SK-N-SH (cell line): ENCODE results near the gene MFAP4. TPM values are rescaled to one million over a fixed set of nuclear protein-coding genes. Genes with fewer than 3 reads are reported as not detected.

Experiments
- CTCF ChIA-PET: fragments of 300-600, 350-600 bp; formaldehyde crosslinking; extraction: SDS; loops from one replicate; lab custom pipeline; 2021; lab: Yijun Ruan, JAX
- POLR2A ChIA-PET: fragments of 350-600 bp; sonication (Branson Sonifier 250); formaldehyde crosslinking; extraction: SDS; loops from one replicate; lab custom pipeline; 2020; ENCODE audit warnings: antibody characterized with exemption, inconsistent platforms; lab: Yijun Ruan, JAX
- DNase-seq: peaks from one replicate; pipeline ENCODE4 v3.0.0; 2012
- H2AFZ ChIP-seq: fragments of 200-600 bp; sonication (generic); 2 replicates; pipeline ENCODE4 v1.8.1; 2016; ENCODE audit warnings: antibody characterized with exemption, mild to moderate bottlenecking, low read depth
- H3F3A ChIP-seq: fragments of 200-600 bp; sonication (generic); replicated peaks from 2 replicates; pipeline ENCODE3; 2016; ENCODE audit warnings: antibody characterized with exemption, mild to moderate bottlenecking; ENCODE audit not compliant: insufficient read depth
- H3K27ac ChIP-seq, 2 experiments: fragments of 200-500 bp in 1 of 2; fragments of 200-600 bp in 1 of 2; sonication (Bioruptor generic) in 1 of 2; sonication (generic), shearing (Covaris generic) in 1 of 2; 2 replicates each; pipeline versions ENCODE4 v1.5.1 to v1.6.1; 2014 to 2016; ENCODE audit warnings: low read depth in 2 of 2, inconsistent platforms in 1 of 2, low read length in 1 of 2, mild to moderate bottlenecking in 1 of 2, mixed read lengths in 1 of 2
- H3K27me3 ChIP-seq: fragments of 200-600 bp; sonication (generic), shearing (Covaris generic); 2 replicates; pipeline ENCODE4 v1.6.1; 2016; ENCODE audit warnings: mixed run types; ENCODE audit not compliant: insufficient read depth
- H3K36me3 ChIP-seq, 2 experiments: fragments of 200-500 bp in 1 of 2; fragments of 200-600 bp in 1 of 2; sonication (Bioruptor generic) in 1 of 2; sonication (generic) in 1 of 2; replicated peaks in 1 of 2; 2 replicates each; pipeline versions ENCODE3 to v1.5.1; 2014 to 2016; ENCODE audit warnings: low read length in 1 of 2, mild to moderate bottlenecking in 1 of 2; ENCODE audit not compliant: insufficient read depth in 2 of 2, control insufficient read depth in 1 of 2
- H3K4me1 ChIP-seq, 2 experiments: fragments of 200-500 bp in 1 of 2; fragments of 200-600 bp in 1 of 2; sonication (Bioruptor generic) in 1 of 2; sonication (generic), shearing (Covaris generic) in 1 of 2; 2 replicates each; pipeline versions ENCODE4 v1.5.1 to v1.6.1; 2014 to 2016; ENCODE audit warnings: low read depth in 1 of 2, low read length in 1 of 2, mixed run types in 1 of 2; ENCODE audit not compliant: insufficient read depth in 2 of 2, control insufficient read depth in 1 of 2
- H3K4me2 ChIP-seq: fragments of 200-600 bp; sonication (generic), shearing (Covaris generic); 2 replicates; pipeline ENCODE4 v1.6.1; 2017; ENCODE audit warnings: mixed run types
- H3K4me3 ChIP-seq, 2 experiments: fragments of 200-500 bp in 1 of 2; fragments of 200-600 bp in 1 of 2; sonication (Bioruptor generic) in 1 of 2; sonication (generic), shearing (Covaris generic) in 1 of 2; 2 replicates each; pipeline versions ENCODE4 v1.5.1 to v1.8.1; 2014 to 2016; ENCODE audit warnings: low read depth in 2 of 2, inconsistent platforms in 1 of 2, low read length in 1 of 2, mild to moderate bottlenecking in 1 of 2, mixed read lengths in 1 of 2, moderate library complexity in 1 of 2
- H3K79me2 ChIP-seq: fragments of 200-600 bp; sonication (generic); 2 replicates; pipeline ENCODE4 v1.8.1; 2017; ENCODE audit warnings: mild to moderate bottlenecking; ENCODE audit not compliant: insufficient read depth
- H3K9ac ChIP-seq: fragments of 200-600 bp; sonication (generic); 2 replicates; pipeline ENCODE4 v1.6.1; 2017; ENCODE audit warnings: mixed run types
- H3K9me2 ChIP-seq: fragments of 200-600 bp; sonication (generic); 2 replicates; pipeline ENCODE4 v1.6.1; 2017; ENCODE audit warnings: mixed run types
- H3K9me3 ChIP-seq: fragments of 200-600 bp; sonication (generic); 2 replicates; pipeline ENCODE4 v1.6.1; 2017; ENCODE audit warnings: mixed run types, mild to moderate bottlenecking, moderate library complexity
- H4K20me1 ChIP-seq: fragments of 200-600 bp; sonication (generic); 2 replicates; pipeline ENCODE4 v1.6.1; 2017; ENCODE audit warnings: mild to moderate bottlenecking, mixed run types; ENCODE audit not compliant: insufficient read depth
- CTCF ChIP-seq: fragments of 200-600 bp; sonication (generic); IDR thresholded peaks from 2 replicates; pipeline ENCODE4 v1.6.1; 2017; ENCODE audit warnings: antibody characterized with exemption, mild to moderate bottlenecking, moderate library complexity
- EP300 ChIP-seq, 2 experiments: IDR thresholded peaks; 2 replicates each; pipeline versions ENCODE4 v1.4.0 to v1.6.1; 2012; ENCODE audit warnings: borderline replicate concordance in 1 of 2, low read depth in 1 of 2, low read length in 1 of 2
- EZH2phosphoT487 ChIP-seq: fragments of 200-600 bp; sonication (generic); IDR thresholded peaks from 2 replicates; pipeline ENCODE4 v1.6.1; 2017; ENCODE audit warnings: low read depth, mixed run types, mild to moderate bottlenecking, antibody characterized with exemption, moderate library complexity, borderline replicate concordance
- FOSL2 ChIP-seq: IDR thresholded peaks from 2 replicates; pipeline ENCODE4 v1.4.0; 2012; ENCODE audit warnings: low read depth, mild to moderate bottlenecking, moderate library complexity, borderline replicate concordance
- FOXJ3 ChIP-seq: sonication (generic); formaldehyde crosslinking; IDR thresholded peaks from 2 replicates; pipeline ENCODE4 v1.5.1; 2020; ENCODE audit warnings: mild to moderate bottlenecking, missing genetic modification reagents
- FOXM1 ChIP-seq: IDR thresholded peaks from 2 replicates; pipeline ENCODE4 v1.4.0; 2012; ENCODE audit warnings: low read depth, mild to moderate bottlenecking
- GABPA ChIP-seq: IDR thresholded peaks from 2 replicates; pipeline ENCODE4 v1.4.0; 2012; ENCODE audit warnings: low read depth, mild to moderate bottlenecking
- GATA2 ChIP-seq: sonication (generic); formaldehyde crosslinking; IDR thresholded peaks from 2 replicates; pipeline ENCODE4 v1.5.0; 2020; ENCODE audit warnings: mild to moderate bottlenecking, missing genetic modification reagents
- IRF3 ChIP-seq: fragments of 150-350 bp; IDR thresholded peaks from 2 replicates; pipeline ENCODE4 v1.6.1; 2016; ENCODE audit warnings: mild to moderate bottlenecking, low read depth, low read length
- JUND ChIP-seq: IDR thresholded peaks from 2 replicates; pipeline ENCODE4 v1.4.0; 2012
- MEF2A ChIP-seq: IDR thresholded peaks from 2 replicates; pipeline ENCODE4 v1.4.0; 2012; ENCODE audit warnings: low read depth, borderline replicate concordance
- NFIC ChIP-seq: IDR thresholded peaks from 2 replicates; pipeline ENCODE4 v1.4.0; 2012; ENCODE audit warnings: borderline replicate concordance
- PBX3 ChIP-seq: IDR thresholded peaks from 2 replicates; pipeline ENCODE4; 2012
- POLR2AphosphoS5 ChIP-seq: IDR thresholded peaks from 2 replicates; pipeline ENCODE4 v1.6.1; 2012; ENCODE audit warnings: low read depth, low read length
- RAD21 ChIP-seq: IDR thresholded peaks from 2 replicates; pipeline ENCODE4 v1.6.1; 2012; ENCODE audit warnings: mild to moderate bottlenecking, low read length
- RXRA ChIP-seq: IDR thresholded peaks from 2 replicates; pipeline ENCODE4 v1.4.0; 2012; ENCODE audit warnings: low read depth, mild to moderate bottlenecking, borderline replicate concordance
- SIN3A ChIP-seq: IDR thresholded peaks from 2 replicates; pipeline ENCODE4 v1.6.1; 2012; ENCODE audit warnings: low read depth, mild to moderate bottlenecking, low read length, moderate library complexity, borderline replicate concordance
- TAF1 ChIP-seq: IDR thresholded peaks from 2 replicates; pipeline ENCODE4 v1.6.1; 2012; ENCODE audit warnings: low read depth, mild to moderate bottlenecking, low read length, moderate library complexity, borderline replicate concordance
- USF2 ChIP-seq: fragments of 150-350 bp; IDR thresholded peaks from 2 replicates; pipeline ENCODE4 v1.6.1; 2017; ENCODE audit warnings: antibody characterized with exemption, low read length, low read depth, borderline replicate concordance
- YY1 ChIP-seq: IDR thresholded peaks from 2 replicates; pipeline ENCODE4 v1.4.0; 2012; ENCODE audit warnings: low read depth, mild to moderate bottlenecking
- WGBS: methylation state at CpG from one replicate; pipeline ENCODE4 v1.1.6; 2017; ENCODE audit warnings: low lambda C conversion rate; 5-methylcytosine and 5-hydroxymethylcytosine counted together
- polyA plus RNA-seq, 3 experiments: library from polyadenylated mRNA; depleted of rRNA; stranded (reverse); fragments of >200 nt; gene quantifications; 2 replicates each; pipeline ENCODE4 v1.2.3, GENCODE V29; 2012

The MFAP4 gene
- polyA plus RNA-seq, 1 of the 3 experiments (the other 2 are of a cell fraction), result 120 TPM

- TF ChIP-seq PBX3, result peak; percentile 53
- TF ChIP-seq GABPA, result no peak
- no peak for TF ChIP-seq POLR2AphosphoS5
- no peak for TF ChIP-seq YY1
- 0 out of 2 replicates have a peak, but pooled peaks have one; percentile 15 for TF ChIP-seq IRF3
- no peak for TF ChIP-seq RXRA
- no peak for TF ChIP-seq EP300 (IDR thresholded peaks at IDR 0.05; ENCODE audit: borderline replicate concordance in 1 of 2, low read depth in 1 of 2, low read length in 1 of 2)
- no peak for TF ChIP-seq FOSL2
- TF ChIP-seq MEF2A, result no peak
- TF ChIP-seq RAD21, result no peak
- no peak for TF ChIP-seq SIN3A
- TF ChIP-seq USF2, result no peak
- TF ChIP-seq, all 33 proteins: peak for 5
Observed at GRCh38 chr17:19378416-19379360, 8.3 kb downstream of the MFAP4 start, which contains the start of gene MAPK7 (continued).

- WGBS, result 0% methylated on average over 20 of the region's 67 CpGs
- peaks cover 55% of the 10 kb centered on the region for H3K79me2 ChIP-seq
- DNase-seq, result peak; percentile 98
- H4K20me1 ChIP-seq, result no peaks in the 10 kb centered on the region
- peak overlapping the region; percentile 80 for H3K9ac ChIP-seq
- no peaks in the 10 kb centered on the region for H3K27me3 ChIP-seq
- H3K9me3 ChIP-seq, result no peaks in the 10 kb centered on the region
- peaks cover 26% of the 10 kb centered on the region for H3F3A ChIP-seq
- peaks cover 20 to 31% of the 10 kb centered on the region in 2 experiments for H3K36me3 ChIP-seq
- peak overlapping the region; percentile 75 for H2AFZ ChIP-seq
- ChIA-PET POLR2A (interaction anchor here (0.7 to 2.2 kb wide), 12 partner anchors 9 to 70 kb away, joined by 3 to 29 read pairs (median 5); partner anchors contain the start of genes B9D1, MFAP4 and RNF112), CTCF (interaction anchor here (0.7 to 3.1 kb wide), 6 partner anchors 11 to 69 kb away, joined by 3 to 35 read pairs (median 6); partner anchors contain the start of gene B9D1)
- peak overlapping the region; percentile 94 to 95 for H3K27ac ChIP-seq
- H3K4me3 ChIP-seq, result peak overlapping the region; percentile 87 to 88
- no peaks in the 10 kb centered on the region for H3K9me2 ChIP-seq
- peaks cover 0 to 26% of the 10 kb centered on the region in 2 experiments; a peak in 3 of 4 replicates for H3K4me1 ChIP-seq
- peak overlapping the region; percentile 68 for H3K4me2 ChIP-seq
- TF ChIP-seq NFIC, result no peak; the same call in 1 of the 2 replicates
- no peak for TF ChIP-seq GATA2 (CRISPR knock-in tag)
- no peak for TF ChIP-seq MEF2A
- TF ChIP-seq RAD21, result no peak; the same call in 1 of the 2 replicates
- TF ChIP-seq EZH2phosphoT487, result no peak
- TF ChIP-seq EP300 (IDR thresholded peaks at IDR 0.05; ENCODE audit: borderline replicate concordance in 1 of 2, low read depth in 1 of 2, low read length in 1 of 2), result no peak; a peak in 1 of 4 replicates
- peak; percentile 77 for TF ChIP-seq YY1
- TF ChIP-seq JUND, result no peak
- 0 out of 2 replicates have a peak, but pooled peaks have one; percentile 9 for TF ChIP-seq CTCF
- peak; percentile 54; the same call in 1 of the 2 replicates for TF ChIP-seq SIN3A
- TF ChIP-seq FOXJ3 (CRISPR knock-in tag), result no peak
- TF ChIP-seq TAF1, result peak; percentile 86
- peak; percentile 92 for TF ChIP-seq GABPA
- TF ChIP-seq FOXM1, result no peak
- 0 out of 2 replicates have a peak, but pooled peaks have one; percentile 35 for TF ChIP-seq PBX3
Observed at GRCh38 chr17:19377602-19378415, 9.2 kb downstream of the MFAP4 start.
